GM12875 (cell line): ENCODE measurements around the gene SKAP2.

Experiments
- H3K4me3 ChIP-seq: one replicate; pipeline ENCODE4 v1.5.1; 2011; ENCODE audit warnings: low read depth, low read length, control low read depth
- CTCF ChIP-seq: IDR thresholded peaks from 2 replicates; pipeline ENCODE4 v1.5.1; 2011; ENCODE audit warnings: low read depth, mild to moderate bottlenecking, control low read depth, inconsistent platforms, low read length, moderate library complexity, borderline replicate concordance; ENCODE audit not compliant: insufficient read depth

Gene SKAP2

GRCh38 chr7:26683277-26683676 lies 181.1 kb downstream of the SKAP2 start:
- TF ChIP-seq CTCF: no peak
- H3K4me3 ChIP-seq: no peak overlapping the region

GRCh38 chr7:26681819-26682418 lies 182.5 kb downstream of the SKAP2 start:
- TF ChIP-seq CTCF: peak; percentile 56; the same call in 1 of the 2 replicates
- no peak overlapping the region for H3K4me3 ChIP-seq

GRCh38 chr7:26680587-26680986 lies 183.8 kb downstream of the SKAP2 start:
- no peak overlapping the region for H3K4me3 ChIP-seq
- no peak for TF ChIP-seq CTCF

GRCh38 chr7:26675143-26675887 lies 189.1 kb downstream of the SKAP2 start:
- no peak overlapping the region for H3K4me3 ChIP-seq
- TF ChIP-seq CTCF: no peak

- H3K4me3 ChIP-seq: no peak overlapping the region
- TF ChIP-seq CTCF: no peak
Observed at GRCh38 chr7:26673858-26674257, 190.5 kb downstream of the SKAP2 start.

GRCh38 chr7:26673271-26673670 lies 191.1 kb downstream of the SKAP2 start:
- no peak overlapping the region for H3K4me3 ChIP-seq
- TF ChIP-seq CTCF: no peak

GRCh38 chr7:26670841-26671240 lies 193.5 kb downstream of the SKAP2 start:
- TF ChIP-seq CTCF: no peak

More at GRCh38 chr7:26670841-26671240, 193.5 kb downstream of the SKAP2 start:
- H3K4me3 ChIP-seq: no peak overlapping the region
